Measurements from ENCODE around the gene SHOX. TPM values are rescaled to one million over a fixed set of nuclear protein-coding genes. Genes with fewer than 3 reads are reported as not detected.

The SHOX gene
- total RNA-seq, 2 donors from 2014 or later, result not detected

DNA sequence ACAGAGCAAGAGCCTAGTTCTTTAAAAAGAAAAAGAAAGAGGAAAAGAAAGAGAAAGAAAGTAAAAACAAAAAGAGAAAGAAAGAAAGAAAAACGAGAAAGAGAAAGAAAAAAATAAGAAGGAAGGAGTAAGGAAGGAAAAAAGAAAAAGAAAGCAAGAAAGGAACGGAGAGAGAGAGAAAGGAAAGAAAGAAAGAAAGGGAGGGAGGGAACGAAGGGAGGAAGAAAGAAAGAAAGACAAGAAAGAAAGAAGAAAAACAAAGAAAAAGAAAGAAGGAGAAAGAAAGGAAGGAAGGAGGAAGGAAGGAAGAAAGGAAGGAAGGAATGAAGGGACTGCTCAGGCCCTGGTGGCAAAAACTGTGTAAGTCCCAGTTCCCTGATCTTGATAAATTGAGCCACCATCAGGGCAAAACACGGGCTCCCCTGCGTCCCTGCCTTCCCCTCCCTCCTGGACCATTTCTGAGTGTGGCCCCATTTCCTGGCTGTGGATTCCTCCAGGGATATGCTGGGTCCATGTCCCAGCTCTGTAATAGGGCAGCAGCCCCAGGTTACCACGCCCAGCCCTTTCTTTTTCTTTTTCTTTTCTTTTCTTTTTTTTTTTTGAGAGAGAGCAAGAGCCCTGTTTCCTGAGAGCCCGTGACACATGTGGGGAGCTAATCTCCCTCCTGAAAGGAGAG, 44.8 kb downstream of the SHOX start:
- Histone ChIP-seq H3K9ac (ENCODE audit: extremely low read depth, low read length, poor library complexity, severe bottlenecking) (no peak overlapping the region), H3K4me1 (ENCODE audit: control insufficient read depth, insufficient read depth, low read length) (no peaks in the 10 kb centered on the region), H3K9me3 (ENCODE audit: control insufficient read depth, low read length) (no peaks in the 10 kb centered on the region), H3K4me3 (ENCODE audit: low read length) (no peak overlapping the region), H3K27ac (ENCODE audit: low read depth, low read length) (peak overlapping the region; percentile 60), H3K36me3 (ENCODE audit: control insufficient read depth, insufficient read depth, low read length) (no peaks in the 10 kb centered on the region), H3K27me3 (ENCODE audit: control insufficient read depth, insufficient read depth, low read length, poor library complexity, severe bottlenecking) (no peaks in the 10 kb centered on the region)
- TF ChIP-seq, protein P1, sequence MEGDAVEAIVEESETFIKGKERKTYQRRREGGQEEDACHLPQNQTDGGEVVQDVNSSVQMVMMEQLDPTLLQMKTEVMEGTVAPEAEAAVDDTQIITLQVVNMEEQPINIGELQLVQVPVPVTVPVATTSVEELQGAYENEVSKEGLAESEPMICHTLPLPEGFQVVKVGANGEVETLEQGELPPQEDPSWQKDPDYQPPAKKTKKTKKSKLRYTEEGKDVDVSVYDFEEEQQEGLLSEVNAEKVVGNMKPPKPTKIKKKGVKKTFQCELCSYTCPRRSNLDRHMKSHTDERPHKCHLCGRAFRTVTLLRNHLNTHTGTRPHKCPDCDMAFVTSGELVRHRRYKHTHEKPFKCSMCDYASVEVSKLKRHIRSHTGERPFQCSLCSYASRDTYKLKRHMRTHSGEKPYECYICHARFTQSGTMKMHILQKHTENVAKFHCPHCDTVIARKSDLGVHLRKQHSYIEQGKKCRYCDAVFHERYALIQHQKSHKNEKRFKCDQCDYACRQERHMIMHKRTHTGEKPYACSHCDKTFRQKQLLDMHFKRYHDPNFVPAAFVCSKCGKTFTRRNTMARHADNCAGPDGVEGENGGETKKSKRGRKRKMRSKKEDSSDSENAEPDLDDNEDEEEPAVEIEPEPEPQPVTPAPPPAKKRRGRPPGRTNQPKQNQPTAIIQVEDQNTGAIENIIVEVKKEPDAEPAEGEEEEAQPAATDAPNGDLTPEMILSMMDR (conservative IDR thresholded peaks at IDR 0.05), result no peak
- peak overlapping the region; percentile 44 for H3K27ac Mint-ChIP-seq
- 67 to 69% methylated on average over 5 to 7 of the region's 7 CpGs for WGBS, 2 experiments (ENCODE audit: insufficient coverage in 1 of 2, insufficient read length in 1 of 2)
- DNase-seq, result no peak
- no peak overlapping the region for H3K4me3 Mint-ChIP-seq
- no peaks in the 10 kb centered on the region for H3K9me3 Mint-ChIP-seq
- peaks cover 7% of the 10 kb centered on the region for H3K4me1 Mint-ChIP-seq
- no peaks in the 10 kb centered on the region for H3K36me3 Mint-ChIP-seq (ENCODE audit: low read depth)
- peaks cover 16% of the 10 kb centered on the region for H3K27me3 Mint-ChIP-seq (ENCODE audit: insufficient read depth)

DNA sequence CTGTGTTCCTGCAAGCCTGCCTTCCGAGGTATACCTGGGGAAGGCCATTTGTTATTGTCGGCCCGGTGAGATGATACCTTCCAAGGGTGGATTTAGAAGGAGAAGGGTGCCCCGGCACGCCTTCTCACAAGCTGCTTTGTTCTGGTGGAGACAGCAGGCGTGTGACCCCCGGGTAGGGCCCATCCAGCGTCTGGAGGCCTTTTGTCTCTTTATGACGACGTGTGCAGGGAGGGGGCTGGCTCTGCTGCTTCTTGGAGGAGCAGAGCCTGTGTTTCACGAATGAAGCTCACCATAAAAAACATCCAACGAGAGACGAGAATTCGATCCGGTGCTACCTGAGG, 45.3 kb downstream of the SHOX start:
- Mint-ChIP-seq H3K4me3 (no peak overlapping the region), H3K4me1 (peaks cover 7% of the 10 kb centered on the region), H3K27me3 (ENCODE audit: insufficient read depth) (peaks cover 18% of the 10 kb centered on the region), H3K9me3 (no peaks in the 10 kb centered on the region), H3K36me3 (ENCODE audit: low read depth) (no peaks in the 10 kb centered on the region), H3K27ac (peak overlapping the region; percentile 44)
- H3K27me3 ChIP-seq (ENCODE audit: control insufficient read depth, insufficient read depth, low read length, poor library complexity, severe bottlenecking), result no peaks in the 10 kb centered on the region
- no peaks in the 10 kb centered on the region for H3K4me1 ChIP-seq (ENCODE audit: control insufficient read depth, insufficient read depth, low read length)
- peak overlapping the region; percentile 60 for H3K27ac ChIP-seq (ENCODE audit: low read depth, low read length)
- H3K4me3 ChIP-seq (ENCODE audit: low read length), result no peak overlapping the region
- TF ChIP-seq, protein P1 (conservative IDR thresholded peaks at IDR 0.05), result no peak
- no peaks in the 10 kb centered on the region for H3K36me3 ChIP-seq (ENCODE audit: control insufficient read depth, insufficient read depth, low read length)
- H3K9ac ChIP-seq (ENCODE audit: extremely low read depth, low read length, poor library complexity, severe bottlenecking), result no peak overlapping the region
- 70 to 81% methylated on average over 11 to 15 of the region's 15 CpGs for WGBS, 2 experiments (ENCODE audit: insufficient coverage in 1 of 2, insufficient read length in 1 of 2)
- no peaks in the 10 kb centered on the region for H3K9me3 ChIP-seq (ENCODE audit: control insufficient read depth, low read length)
- peak; percentile 75 for DNase-seq

DNA sequence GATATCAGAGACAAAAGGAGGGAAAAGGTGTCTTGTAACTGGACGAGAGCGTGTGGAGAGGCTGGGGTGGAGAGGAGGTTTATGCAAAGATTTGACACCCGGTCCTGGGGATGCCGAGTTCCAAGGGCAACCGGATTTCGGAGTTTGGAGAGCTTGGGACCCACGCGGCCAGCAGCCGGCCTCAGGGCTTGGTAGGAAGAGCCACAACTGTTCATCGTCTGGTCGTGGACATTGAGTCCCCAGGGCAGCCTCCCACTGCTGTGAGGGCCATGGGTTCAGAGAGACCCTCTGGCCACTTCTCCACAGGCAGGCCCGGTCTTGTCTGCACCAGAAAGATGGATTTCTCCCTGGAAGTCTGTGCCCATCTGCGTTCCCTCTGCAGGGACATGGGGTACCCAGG, 46.8 kb downstream of the SHOX start:
- no peak overlapping the region for H3K4me3 Mint-ChIP-seq
- Histone ChIP-seq H3K4me1 (ENCODE audit: control insufficient read depth, insufficient read depth, low read length) (no peaks in the 10 kb centered on the region), H3K9me3 (ENCODE audit: control insufficient read depth, low read length) (no peaks in the 10 kb centered on the region), H3K36me3 (ENCODE audit: control insufficient read depth, insufficient read depth, low read length) (no peaks in the 10 kb centered on the region), H3K27ac (ENCODE audit: low read depth, low read length) (no peak overlapping the region), H3K27me3 (ENCODE audit: control insufficient read depth, insufficient read depth, low read length, poor library complexity, severe bottlenecking) (no peaks in the 10 kb centered on the region), H3K4me3 (ENCODE audit: low read length) (no peak overlapping the region), H3K9ac (ENCODE audit: extremely low read depth, low read length, poor library complexity, severe bottlenecking) (no peak overlapping the region)
- H3K4me1 Mint-ChIP-seq, result peaks cover 7% of the 10 kb centered on the region
- 89 to 94% methylated on average over 12 to 13 of the region's 13 CpGs for whole genome bisulfite sequencing, 2 experiments (ENCODE audit: insufficient coverage in 1 of 2, insufficient read length in 1 of 2)
- H3K27me3 Mint-ChIP-seq (ENCODE audit: insufficient read depth), result peaks cover 28% of the 10 kb centered on the region
- H3K27ac Mint-ChIP-seq, result no peak overlapping the region
- no peak for DNase-seq
- TF ChIP-seq, protein P1 (conservative IDR thresholded peaks at IDR 0.05), result no peak
- no peaks in the 10 kb centered on the region for H3K36me3 Mint-ChIP-seq (ENCODE audit: low read depth)
- H3K9me3 Mint-ChIP-seq, result no peaks in the 10 kb centered on the region

Data from endodermal cell (in vitro differentiated cells).